T-helper 2 cell treated with Interferon-gamma antibody and Interleukin-4, amounts not matched to agents 100 ng/mL and 5 ng/mL, for 36 hours (primary cell): Measurements from ENCODE around the gene RCBTB2. TPM values are rescaled to one million over a fixed set of nuclear protein-coding genes. Genes with fewer than 3 reads are reported as not detected.

Experiments used
- intact Hi-C: fragments of 100-400 bp; cut with micrococcal nuclease; formaldehyde crosslinking; loops from one replicate; pipeline ENCODE4 v1.15.1; 2023
- total RNA-seq: library from RNA; stranded (reverse); gene quantifications from 2 replicates; pipeline ENCODE4 v1.2.3, GENCODE V29; 2022

The RCBTB2 gene
- total RNA-seq, 1 donor from 2014 or later: 19.3 TPM

- intact Hi-C loops: no loop called here
Observed at GRCh38 chr13:48567515-48568369, 34.9 kb upstream of the RCBTB2 start.

- intact Hi-C loops: no loop called here
Observed at GRCh38 chr13:48564056-48564455, 31.2 kb upstream of the RCBTB2 start.

DNA sequence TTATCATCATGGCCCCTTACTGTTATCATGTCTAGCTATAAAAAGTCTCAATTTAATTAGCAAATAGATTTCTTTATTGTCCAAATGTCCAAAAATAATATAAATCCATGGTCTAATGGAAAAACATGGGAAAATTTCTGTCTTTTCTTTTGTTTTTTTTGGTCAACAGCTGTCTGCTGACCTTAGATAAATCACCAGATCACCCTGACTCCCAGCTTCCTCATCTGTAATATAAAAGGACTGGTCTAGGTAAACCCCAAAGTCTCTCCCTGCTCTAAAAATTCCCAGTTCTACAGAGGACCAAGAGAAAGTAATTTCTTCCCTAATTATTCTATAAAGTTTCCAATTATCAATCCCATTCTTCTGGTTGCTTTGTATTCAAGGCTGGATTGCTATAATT, 30.7 kb upstream of the RCBTB2 start:
- intact Hi-C loops: loop anchor here (2.0 kb wide), 2 partner anchors 259 to 331 kb away; partner anchors contain the start of gene ITM2B

DNA sequence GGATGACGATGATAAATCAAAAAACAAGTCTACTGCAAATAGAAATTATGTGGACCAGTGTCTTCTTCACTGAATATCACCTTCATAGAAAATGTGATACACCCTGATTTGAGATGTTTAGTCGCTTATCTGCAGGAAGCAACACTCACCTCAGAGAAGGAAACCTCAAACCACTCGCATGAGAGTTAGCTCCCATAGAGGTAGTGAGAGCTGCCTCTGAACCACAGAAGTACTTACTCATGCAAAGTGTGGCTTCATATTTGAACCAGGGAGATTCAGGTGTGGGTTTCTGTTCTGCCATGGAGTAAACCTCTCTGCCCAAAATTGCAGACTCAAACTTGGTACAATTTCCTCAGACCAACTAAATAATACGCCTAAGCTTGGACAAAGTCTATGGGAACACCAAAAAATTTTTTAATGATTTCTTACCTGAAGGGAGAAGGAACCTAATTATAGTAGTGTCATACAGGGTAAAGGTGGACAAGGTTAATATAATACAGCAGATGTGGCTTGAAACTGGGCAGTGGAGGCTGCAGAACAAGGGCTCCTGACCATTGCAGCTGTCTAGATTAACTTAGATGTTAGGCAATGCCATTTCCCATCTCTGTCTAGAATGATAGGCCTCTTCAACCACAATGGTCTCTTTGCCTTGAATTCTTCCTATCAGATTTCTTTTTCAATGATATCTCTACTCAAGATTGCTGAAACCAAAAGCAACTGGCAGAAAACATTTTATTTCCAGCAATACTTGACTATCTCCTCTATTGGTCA, 29.6 kb upstream of the RCBTB2 start:
- intact Hi-C loops: loop anchor here (1.0 to 2.0 kb wide), 7 partner anchors 30 to 330 kb away; partner anchors contain the start of genes CYSLTR2 and ITM2B

DNA sequence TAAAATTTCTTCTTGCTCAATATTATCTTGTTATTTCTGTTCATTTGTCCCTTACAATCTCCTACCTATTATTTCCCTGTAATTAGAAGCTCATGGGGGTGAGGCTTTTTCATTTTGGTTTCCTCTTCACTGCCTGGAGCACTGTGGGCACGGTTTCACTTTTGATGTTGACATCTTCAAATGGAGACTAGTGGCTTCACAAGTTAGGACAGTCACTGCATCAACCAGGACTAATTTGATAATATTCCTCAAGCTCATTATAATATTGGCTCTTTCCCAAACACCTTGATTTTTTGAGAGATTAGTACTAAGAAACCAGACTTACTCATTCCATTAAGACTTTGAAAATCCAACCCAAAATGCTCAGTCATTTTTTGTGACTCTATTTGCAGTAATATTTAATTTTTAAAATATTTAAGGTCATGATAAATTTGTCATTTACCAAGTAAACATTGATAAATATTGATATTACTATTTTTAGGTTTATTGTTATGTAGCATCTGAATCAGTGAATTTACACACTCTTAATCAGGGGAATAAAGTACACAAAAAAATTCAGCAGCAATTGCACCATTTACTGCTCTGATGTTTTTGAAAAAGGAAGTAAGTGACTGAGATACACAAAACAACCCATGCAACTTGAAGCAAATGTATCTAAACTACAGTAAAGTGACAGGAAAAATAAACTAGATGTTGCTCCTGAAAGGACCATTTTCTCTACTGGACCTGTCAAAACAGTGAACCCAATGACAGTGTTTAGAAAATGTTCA, 28.8 kb upstream of the RCBTB2 start:
- intact Hi-C loops: loop anchor here (1.0 to 2.0 kb wide), 7 partner anchors 29 to 329 kb away; partner anchors contain the start of genes CYSLTR2 and ITM2B

GRCh38 chr13:48560657-48561337, 27.9 kb upstream of the RCBTB2 start:
- intact Hi-C loops: no loop called here

GRCh38 chr13:48559638-48560320, 26.9 kb upstream of the RCBTB2 start:
- intact Hi-C loops: no loop called here

- intact Hi-C loops: no loop called here
Observed at GRCh38 chr13:48556817-48557216, 23.9 kb upstream of the RCBTB2 start.

DNA sequence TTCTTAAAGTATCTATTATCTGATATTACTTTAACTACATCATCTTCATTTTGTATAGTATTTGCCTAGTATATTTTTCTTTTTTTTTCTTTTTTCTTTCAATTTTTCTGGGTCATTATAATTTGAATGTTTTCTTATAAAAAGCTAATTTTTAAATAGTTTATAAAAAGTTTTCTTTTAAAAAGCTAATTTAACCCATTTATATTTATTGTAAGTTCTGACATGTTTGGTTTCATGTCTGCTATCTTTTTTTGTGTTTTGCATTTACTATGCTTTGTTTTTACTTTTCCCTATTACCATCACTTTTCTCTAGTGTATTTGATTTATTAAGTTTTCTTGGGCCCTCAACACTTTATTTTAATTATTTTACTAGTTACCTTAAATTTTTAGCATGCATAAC, 22.6 kb upstream of the RCBTB2 start:
- intact Hi-C loops: no loop called here

GRCh38 chr13:48551329-48551728, 18.4 kb upstream of the RCBTB2 start:
- intact Hi-C loops: no loop called here

GRCh38 chr13:48549658-48550057, 16.8 kb upstream of the RCBTB2 start:
- intact Hi-C loops: no loop called here

DNA sequence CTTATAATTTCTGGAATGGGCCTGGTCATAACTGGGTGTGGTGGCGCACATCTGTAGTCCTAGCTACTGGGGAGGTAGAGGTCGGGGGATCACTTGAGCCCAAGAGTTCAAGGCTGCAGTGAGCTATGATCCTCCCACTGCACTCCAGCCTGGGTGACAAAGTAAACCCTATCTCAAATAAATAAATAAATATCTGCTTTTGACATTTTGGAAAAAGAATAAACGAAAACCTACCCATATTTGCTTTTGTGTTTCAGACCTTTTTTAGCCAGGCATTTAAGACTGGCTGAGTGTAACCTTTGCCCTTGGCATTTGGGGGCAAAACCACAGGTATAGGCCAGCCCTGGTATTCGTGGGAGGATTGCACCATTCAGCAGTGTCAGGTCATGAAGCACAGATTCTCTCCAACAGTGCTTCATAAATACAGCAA, 14.8 kb upstream of the RCBTB2 start:
- intact Hi-C loops: no loop called here

DNA sequence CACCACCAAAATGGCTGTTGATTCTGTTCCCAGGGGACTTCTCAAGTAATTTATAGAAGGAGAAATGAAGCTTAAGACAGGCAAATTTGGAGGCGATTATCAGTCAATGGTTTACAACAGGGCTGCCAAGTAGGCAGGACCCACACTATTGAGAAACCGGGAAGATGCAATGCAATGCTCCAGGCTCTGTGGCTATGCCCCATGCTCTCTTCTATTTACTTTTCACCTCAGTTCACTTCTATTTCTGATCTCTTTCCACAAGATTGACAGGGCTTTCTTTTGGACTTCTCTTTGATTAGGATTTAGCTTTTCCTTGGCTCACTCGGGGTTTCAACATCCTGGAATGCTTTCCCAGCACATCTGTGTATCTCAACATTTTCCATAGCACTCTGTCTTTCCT, 12.7 kb upstream of the RCBTB2 start:
- intact Hi-C loops: no loop called here

- intact Hi-C loops: no loop called here
Observed at GRCh38 chr13:48542581-48543341, 9.9 kb upstream of the RCBTB2 start.

DNA sequence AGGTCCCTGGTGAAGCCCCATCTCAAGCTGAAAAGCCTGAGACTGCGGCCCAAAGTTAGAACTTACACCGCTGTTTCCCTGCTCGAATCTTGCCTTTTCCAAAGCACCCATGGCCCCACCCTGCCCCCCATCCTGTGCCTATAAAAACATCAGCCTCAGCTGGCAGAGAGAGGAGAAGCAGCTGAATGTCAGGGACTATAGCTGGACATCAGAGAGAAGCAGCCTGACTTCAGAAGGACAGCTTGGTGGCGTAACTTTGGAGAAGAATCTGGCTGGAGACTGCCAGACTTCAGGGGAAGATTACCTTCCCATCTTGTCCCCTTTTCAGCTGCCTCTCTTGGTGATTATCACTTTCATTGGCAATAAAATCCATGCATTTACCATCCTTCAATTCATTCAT, 9.3 kb upstream of the RCBTB2 start:
- intact Hi-C loops: no loop called here

DNA sequence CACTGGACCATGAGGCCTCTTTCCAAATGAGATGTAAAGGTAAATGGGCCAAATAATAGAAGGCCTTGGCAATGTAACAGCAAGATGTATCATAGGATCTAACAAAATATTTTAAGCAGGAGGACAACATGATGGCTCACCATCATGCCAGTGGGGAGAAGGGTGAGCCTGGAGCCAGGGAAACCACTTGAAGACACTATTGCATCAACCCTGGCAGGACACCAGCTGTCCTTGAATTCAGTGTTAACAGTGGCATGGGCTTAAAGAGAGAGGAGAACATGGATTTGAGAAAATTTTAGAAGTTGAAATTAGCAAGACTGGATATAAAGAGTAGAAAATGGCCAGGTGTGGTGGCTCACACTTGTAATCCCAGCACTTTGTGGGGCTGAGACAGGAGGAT, 6.7 kb upstream of the RCBTB2 start:
- intact Hi-C loops: no loop called here

- intact Hi-C loops: no loop called here
Observed at GRCh38 chr13:48536621-48537250, 3.9 kb upstream of the RCBTB2 start.

- intact Hi-C loops: no loop called here
Observed at GRCh38 chr13:48535766-48536165, 2.9 kb upstream of the RCBTB2 start.

DNA sequence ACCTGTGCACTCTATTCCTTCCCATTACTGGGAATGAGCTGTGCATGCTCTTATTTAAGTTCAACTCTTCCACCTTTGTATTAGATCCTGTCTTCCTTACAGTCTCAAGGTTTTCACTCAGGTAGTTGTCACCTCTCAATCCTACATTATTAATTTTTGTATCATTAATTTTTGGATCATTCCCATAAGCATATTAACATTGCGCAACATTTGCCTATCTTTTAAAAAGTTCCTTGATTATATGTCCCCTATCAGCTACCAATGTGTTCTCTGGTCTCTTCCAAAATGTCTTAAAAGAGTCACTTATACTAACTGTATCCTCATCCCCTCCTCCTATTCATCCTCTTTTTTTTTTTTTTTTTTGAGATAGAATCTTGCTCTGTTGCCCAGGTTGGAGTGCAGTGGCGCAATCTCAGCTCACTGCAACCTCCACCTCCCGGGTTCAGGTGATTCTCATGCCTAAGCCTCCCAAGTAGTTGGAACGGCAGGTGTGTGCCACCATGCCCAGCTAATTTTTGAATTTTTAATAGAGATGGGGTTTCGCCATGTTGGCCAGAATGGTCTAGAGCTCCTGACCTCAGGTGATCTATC, 2.1 kb upstream of the RCBTB2 start:
- intact Hi-C loops: no loop called here
